Activated naive CD8-positive, alpha-beta T cell treated with anti-CD3 and anti-CD28 coated beads, Interleukin-2, amount 10 ng/mL, durations not matched to agents 7 days and 5 days (primary cell): ENCODE results near the gene TBPL1. TPM values are rescaled to one million over a fixed set of nuclear protein-coding genes. Genes with fewer than 3 reads are reported as not detected.
"Not testable (repeated sequence)": the region's sequence is repeated elsewhere in the genome, so short reads cannot be mapped to it uniquely, and the experiment has no call there.

Experiments used
- ATAC-seq: fragments of 150-1000 bp; cut with Tn5 transposase; one replicate; pipeline ENCODE4 v1.10.0; 2021; ENCODE audit warnings: low read depth, moderate library complexity
- POLR2A ChIA-PET: fragments of 350-600 bp; sonication (Branson Sonifier 250); formaldehyde crosslinking; loops from one replicate; lab custom pipeline; 2021; ENCODE audit warnings: antibody characterized with exemption; lab: Charles Lee
- DNase-seq: peaks from one replicate; pipeline ENCODE4 v3.0.0; 2021
- H3K27ac Mint-ChIP-seq: one replicate; pipeline ENCODE4 v1.8.0; 2022; ENCODE audit warnings: mild to moderate bottlenecking, mixed read lengths
- H3K27me3 Mint-ChIP-seq: one replicate; pipeline ENCODE4 v1.8.0; 2022; ENCODE audit warnings: mild to moderate bottlenecking, moderate library complexity, mixed read lengths
- H3K36me3 Mint-ChIP-seq: one replicate; pipeline ENCODE4 v1.8.0; 2021; ENCODE audit warnings: mild to moderate bottlenecking, mixed read lengths
- H3K4me1 Mint-ChIP-seq: one replicate; pipeline ENCODE4 v1.8.0; 2021; ENCODE audit warnings: mixed read lengths
- H3K4me3 Mint-ChIP-seq: one replicate; pipeline ENCODE4 v1.8.0; 2022; ENCODE audit warnings: mild to moderate bottlenecking, moderate library complexity, mixed read lengths
- H3K9me3 Mint-ChIP-seq: one replicate; pipeline ENCODE4 v1.8.0; 2021; ENCODE audit warnings: mixed read lengths
- total RNA-seq, 2 experiments: library from RNA; stranded (reverse); gene quantifications; one replicate each; pipeline ENCODE4 v1.2.3, GENCODE V29; 2021

TBPL1 gene
- total RNA-seq, 2 experiments from 2014 or later, result 28.5 to 30.6 TPM

- POLR2A ChIA-PET, result interaction anchor here (1.6 kb wide), 1 partner anchor 19 kb away, joined by 7 read pairs; the partner anchor contains the start of gene TBPL1
- H3K27ac Mint-ChIP-seq, result no peak overlapping the region
- no peaks in the 10 kb centered on the region for H3K9me3 Mint-ChIP-seq
- no peaks in the 10 kb centered on the region for H3K36me3 Mint-ChIP-seq
- H3K4me3 Mint-ChIP-seq, result no peak overlapping the region
- ATAC-seq (no peak), DNase-seq (no peak)
- peaks cover 16% of the 10 kb centered on the region for H3K4me1 Mint-ChIP-seq
- no peaks in the 10 kb centered on the region for H3K27me3 Mint-ChIP-seq
Measured at GRCh38 chr6:133972388-133972787, 19.4 kb downstream of the TBPL1 start.

GRCh38 chr6:133973109-133973971 is 20.3 kb downstream of the TBPL1 start:
- Mint-ChIP-seq H3K27me3 (no peaks in the 10 kb centered on the region), H3K27ac (no peak overlapping the region), H3K36me3 (no peaks in the 10 kb centered on the region), H3K9me3 (no peaks in the 10 kb centered on the region), H3K4me3 (no peak overlapping the region), H3K4me1 (peaks cover 17% of the 10 kb centered on the region)
- POLR2A ChIA-PET, result interaction anchor here (1.6 kb wide), 1 partner anchor 20 kb away, joined by 7 read pairs; the partner anchor contains the start of gene TBPL1
- ATAC-seq (peak; percentile 38), DNase-seq (no peak)

GRCh38 chr6:133977983-133978895 is 25.2 kb downstream of the TBPL1 start:
- Mint-ChIP-seq H3K27ac (no peak overlapping the region), H3K4me3 (no peak overlapping the region), H3K4me1 (peaks cover 14% of the 10 kb centered on the region), H3K9me3 (no peaks in the 10 kb centered on the region), H3K36me3 (peaks cover 6% of the 10 kb centered on the region), H3K27me3 (no peaks in the 10 kb centered on the region)
- POLR2A ChIA-PET, result no interaction called here
- DNase-seq, result no peak
- ATAC-seq, result no peak

GRCh38 chr6:133978896-133979240 is 25.8 kb downstream of the TBPL1 start:
- Mint-ChIP-seq H3K27me3 (no peaks in the 10 kb centered on the region), H3K4me1 (peaks cover 15% of the 10 kb centered on the region), H3K4me3 (no peak overlapping the region), H3K27ac (no peak overlapping the region), H3K9me3 (no peaks in the 10 kb centered on the region), H3K36me3 (peaks cover 9% of the 10 kb centered on the region)
- ATAC-seq (no peak), DNase-seq (no peak)
- POLR2A ChIA-PET, result no interaction called here

- ATAC-seq, H3K4me3 Mint-ChIP-seq, POLR2A ChIA-PET, H3K27me3 Mint-ChIP-seq, H3K9me3 Mint-ChIP-seq, H3K27ac Mint-ChIP-seq, DNase-seq, H3K36me3 Mint-ChIP-seq: not testable (repeated sequence)
- H3K4me1 Mint-ChIP-seq, result peaks cover 15% of the 10 kb centered on the region
Measured at GRCh38 chr6:133979269-133979963, 26.4 kb downstream of the TBPL1 start.

- DNase-seq, result no peak
- no peak overlapping the region for H3K27ac Mint-ChIP-seq
- no peaks in the 10 kb centered on the region for H3K9me3 Mint-ChIP-seq
- H3K4me3 Mint-ChIP-seq, result no peak overlapping the region
- peaks cover 13% of the 10 kb centered on the region for H3K36me3 Mint-ChIP-seq
- ATAC-seq, result no peak
- POLR2A ChIA-PET, result interaction anchor here (1.2 kb wide), 1 partner anchor 72 kb away, joined by 8 read pairs; the partner anchor contains the start of gene SLC2A12
- H3K27me3 Mint-ChIP-seq, result no peaks in the 10 kb centered on the region
- H3K4me1 Mint-ChIP-seq, result peaks cover 15% of the 10 kb centered on the region
Measured at GRCh38 chr6:133980168-133980567, 27.1 kb downstream of the TBPL1 start.

- POLR2A ChIA-PET, result no interaction called here
- ATAC-seq (peak; percentile 93), DNase-seq (peak; percentile 34)
- no peaks in the 10 kb centered on the region for H3K27me3 Mint-ChIP-seq
- H3K36me3 Mint-ChIP-seq, result peaks cover 30% of the 10 kb centered on the region
- H3K4me3 Mint-ChIP-seq, result peak overlapping the region; percentile 55
- H3K4me1 Mint-ChIP-seq, result peaks cover 30% of the 10 kb centered on the region
- H3K9me3 Mint-ChIP-seq, result no peaks in the 10 kb centered on the region
- H3K27ac Mint-ChIP-seq, result peak overlapping the region; percentile 76
Measured at GRCh38 chr6:133983099-133983939, 30.3 kb downstream of the TBPL1 start.

GRCh38 chr6:133985970-133986369 is 32.9 kb downstream of the TBPL1 start:
- no peak for DNase-seq
- Mint-ChIP-seq H3K4me1 (peaks cover 28% of the 10 kb centered on the region), H3K27ac (no peak overlapping the region), H3K27me3 (no peaks in the 10 kb centered on the region), H3K4me3 (peak overlapping the region; percentile 27), H3K9me3 (no peaks in the 10 kb centered on the region), H3K36me3 (peaks cover 30% of the 10 kb centered on the region)
- POLR2A ChIA-PET, result no interaction called here
- peak; percentile 62 for ATAC-seq

GRCh38 chr6:133986942-133987341 is 33.9 kb downstream of the TBPL1 start:
- peaks cover 28% of the 10 kb centered on the region for H3K4me1 Mint-ChIP-seq
- H3K36me3 Mint-ChIP-seq, result peaks cover 26% of the 10 kb centered on the region
- DNase-seq (no peak), ATAC-seq (no peak)
- POLR2A ChIA-PET, result no interaction called here
- no peak overlapping the region for H3K4me3 Mint-ChIP-seq
- H3K27me3 Mint-ChIP-seq, result no peaks in the 10 kb centered on the region
- no peak overlapping the region for H3K27ac Mint-ChIP-seq
- H3K9me3 Mint-ChIP-seq, result no peaks in the 10 kb centered on the region

GRCh38 chr6:133989525-133989924 is 36.5 kb downstream of the TBPL1 start:
- ATAC-seq, result no peak
- H3K4me1 Mint-ChIP-seq, result peaks cover 16% of the 10 kb centered on the region
- POLR2A ChIA-PET, result no interaction called here

GRCh38 chr6:133990321-133990720 is 37.3 kb downstream of the TBPL1 start:
- H3K9me3 Mint-ChIP-seq, result no peaks in the 10 kb centered on the region
- ATAC-seq (no peak), DNase-seq (no peak)
- no peak overlapping the region for H3K27ac Mint-ChIP-seq
- H3K4me1 Mint-ChIP-seq, result peaks cover 15% of the 10 kb centered on the region
- H3K36me3 Mint-ChIP-seq, result peaks cover 16% of the 10 kb centered on the region
- no peak overlapping the region for H3K4me3 Mint-ChIP-seq
- H3K27me3 Mint-ChIP-seq, result no peaks in the 10 kb centered on the region
- POLR2A ChIA-PET, result no interaction called here

More at GRCh38 chr6:133989525-133989924, 36.5 kb downstream of the TBPL1 start:
- H3K27ac Mint-ChIP-seq, result no peak overlapping the region
- H3K9me3 Mint-ChIP-seq, result no peaks in the 10 kb centered on the region
- peaks cover 21% of the 10 kb centered on the region for H3K36me3 Mint-ChIP-seq
- no peaks in the 10 kb centered on the region for H3K27me3 Mint-ChIP-seq
- no peak overlapping the region for H3K4me3 Mint-ChIP-seq
- no peak for DNase-seq

- H3K4me1 Mint-ChIP-seq, result peaks cover 7% of the 10 kb centered on the region
- POLR2A ChIA-PET, result no interaction called here
- ATAC-seq, result no peak
Measured at GRCh38 chr6:133991096-133991593, 38.1 kb downstream of the TBPL1 start.

More at GRCh38 chr6:133991096-133991593, 38.1 kb downstream of the TBPL1 start:
- no peak overlapping the region for H3K4me3 Mint-ChIP-seq
- DNase-seq, result no peak
- H3K27me3 Mint-ChIP-seq, result no peaks in the 10 kb centered on the region
- no peaks in the 10 kb centered on the region for H3K9me3 Mint-ChIP-seq
- peaks cover 12% of the 10 kb centered on the region for H3K36me3 Mint-ChIP-seq
- no peak overlapping the region for H3K27ac Mint-ChIP-seq
